GM21529 (cell line): Measurements from ENCODE around the gene CRLF2.
A peak's percentile ranks its signal among the peaks of the same experiment; 100 is the strongest.
"Not testable (repeated sequence)": the region's sequence is repeated elsewhere in the genome, so short reads cannot be mapped to it uniquely, and the experiment has no call there.

Source experiments
- ATAC-seq: cut with Tn5 transposase; IDR thresholded peaks from one replicate; pipeline ENCODE4 v1.9.1; 2021; ENCODE audit not compliant: unreplicated experiment

The CRLF2 gene

GRCh38 chrX:1170243-1170642 is 42.2 kb downstream of the CRLF2 start:
- ATAC-seq, result no peak

- ATAC-seq, result no peak
Observed at GRCh38 chrX:1169189-1169588, 43.3 kb downstream of the CRLF2 start.

DNA sequence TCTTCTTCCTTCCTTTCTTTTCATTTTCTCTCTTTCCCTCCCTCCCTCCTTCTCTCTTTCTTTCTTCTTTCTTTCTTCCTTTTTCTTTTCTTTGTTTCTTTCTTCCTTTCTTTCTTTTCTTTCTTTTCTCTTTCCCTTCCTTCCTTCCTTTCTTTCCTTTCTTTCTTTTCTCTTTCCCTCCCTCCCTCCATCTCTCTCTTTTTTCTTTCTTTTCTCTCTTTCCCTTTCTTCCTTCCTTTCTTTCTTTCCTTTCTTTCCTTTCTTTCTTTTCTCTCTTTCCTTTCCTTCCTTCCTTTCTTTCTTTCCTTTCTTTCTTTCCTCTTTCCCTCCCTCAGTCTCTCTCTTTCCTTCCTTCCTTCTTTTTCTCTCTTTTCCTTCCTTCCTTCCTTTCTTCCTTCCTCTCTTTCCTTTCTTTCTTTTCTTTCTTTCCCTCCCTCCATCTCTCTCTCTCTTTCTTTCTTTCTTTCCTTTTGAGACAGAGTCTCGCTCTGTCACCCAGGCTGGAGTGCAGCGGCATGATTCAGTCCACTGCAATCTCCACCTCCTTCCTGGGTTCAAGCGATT is 44.4 kb downstream of the CRLF2 start:
- ATAC-seq, result no peak

- no peak for ATAC-seq
Observed at GRCh38 chrX:1167466-1167865, 45.0 kb downstream of the CRLF2 start.

DNA sequence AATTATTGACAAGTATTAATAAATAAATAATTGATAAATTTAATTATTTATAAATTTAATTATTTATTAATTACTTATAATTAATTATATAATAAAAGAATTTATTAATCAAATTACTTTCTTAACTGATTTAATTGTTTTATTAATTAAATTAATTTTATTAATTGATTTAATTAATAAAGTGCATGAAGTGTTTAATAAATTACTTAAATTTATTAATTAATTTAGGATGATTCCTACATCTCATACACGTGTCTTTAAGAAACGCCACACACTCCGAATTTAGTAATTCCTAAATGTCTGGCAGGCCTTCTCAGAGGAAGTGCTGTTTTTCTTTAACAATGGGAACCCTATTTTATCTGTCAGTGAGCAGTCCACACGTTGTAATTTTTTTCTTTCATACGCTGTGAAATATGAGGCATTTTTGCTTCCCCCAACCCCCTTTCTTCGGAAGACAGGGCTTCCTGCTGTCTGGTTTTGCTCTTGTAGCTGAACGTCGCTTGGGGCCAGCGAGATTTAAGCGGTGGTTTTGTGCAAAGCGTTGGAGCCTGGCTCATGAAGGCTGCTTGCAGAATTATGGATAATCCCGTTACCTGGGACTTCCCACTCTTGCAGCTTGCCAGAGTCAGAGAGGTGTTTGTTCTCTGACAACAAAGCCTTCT is 46.8 kb downstream of the CRLF2 start:
- ATAC-seq, result no peak

- ATAC-seq, result peak; percentile 52
Observed at GRCh38 chrX:1164322-1165288, 47.8 kb downstream of the CRLF2 start.

- no peak for ATAC-seq
Observed at GRCh38 chrX:1163231-1163630, 49.2 kb downstream of the CRLF2 start.

DNA sequence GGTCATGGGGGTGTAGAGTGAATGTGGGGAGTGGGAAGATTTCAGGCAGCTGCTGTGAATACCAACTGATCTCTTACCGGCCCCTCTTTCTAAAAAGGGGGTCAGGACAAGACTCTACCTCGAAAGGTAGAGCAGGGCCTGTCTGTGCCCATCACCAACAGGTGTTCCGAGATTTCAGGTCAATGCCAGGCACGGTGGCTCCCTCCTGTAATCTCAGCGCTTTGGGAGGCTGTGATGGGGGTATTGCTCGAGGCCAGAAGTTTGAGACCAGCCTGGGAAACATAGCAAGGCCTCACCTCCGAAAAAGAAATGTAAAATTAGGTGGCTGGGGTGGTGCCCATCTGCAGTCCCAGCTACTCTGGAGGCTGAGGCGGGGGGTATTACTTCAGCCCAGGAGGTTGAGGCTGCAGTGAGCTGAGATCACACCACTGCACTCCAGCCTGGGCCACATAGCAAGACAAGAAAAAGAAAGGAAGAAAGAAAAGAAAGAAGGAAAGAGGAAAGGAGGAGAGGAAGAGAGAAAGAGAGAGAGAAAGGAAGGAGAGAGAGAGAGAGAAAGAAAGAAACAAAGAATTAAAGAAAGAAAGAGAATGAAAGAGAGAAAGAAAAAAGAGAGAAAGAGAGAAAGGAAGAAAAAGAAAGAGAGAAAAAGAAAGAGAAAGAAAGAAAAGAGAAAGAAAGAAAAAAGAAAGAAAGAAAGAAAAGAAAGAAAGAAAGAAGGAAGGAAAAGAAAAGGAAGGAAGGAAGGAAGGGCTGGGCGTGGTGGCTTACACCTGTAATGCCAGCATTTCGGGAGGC is 50.1 kb downstream of the CRLF2 start:
- no peak for ATAC-seq

- ATAC-seq, result no peak
Observed at GRCh38 chrX:1159548-1159947, 52.9 kb downstream of the CRLF2 start.

DNA sequence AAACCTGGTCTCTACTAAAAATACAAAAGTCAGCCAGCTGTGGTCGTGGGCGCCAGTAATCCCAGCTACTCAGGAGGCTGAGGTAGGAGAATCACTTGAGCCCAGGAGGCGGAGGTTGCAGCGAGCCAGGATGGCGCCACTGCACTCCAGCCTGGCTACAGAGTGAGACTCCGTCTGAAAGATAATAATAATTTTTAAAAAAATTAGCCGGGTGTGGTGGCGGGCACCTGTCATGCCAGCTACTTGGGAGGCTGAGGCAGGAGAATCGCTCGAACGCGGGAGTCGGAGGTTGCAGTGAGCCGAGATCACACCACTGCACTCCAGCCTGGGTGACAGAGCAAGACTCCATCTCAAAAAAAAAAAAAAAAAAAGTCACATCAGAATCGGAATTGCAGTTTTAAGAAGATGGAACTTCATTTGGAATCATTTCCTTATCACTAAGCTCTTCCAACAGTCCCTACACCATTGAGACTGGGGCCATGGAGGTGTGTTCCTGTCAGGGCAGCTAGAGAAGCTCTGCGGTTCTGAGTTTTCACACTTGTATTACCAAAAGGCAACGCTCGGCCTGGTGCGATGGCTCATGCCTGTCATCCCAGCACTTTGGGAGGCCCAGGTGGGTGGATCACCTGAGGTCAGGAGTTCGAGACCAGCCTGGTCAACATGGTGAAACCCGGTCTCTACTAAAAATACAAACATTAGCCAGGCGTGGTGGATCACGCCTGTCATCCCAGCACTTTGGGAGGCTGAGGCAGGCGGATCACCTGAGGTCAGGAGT is 55.6 kb downstream of the CRLF2 start:
- ATAC-seq, result not testable (repeated sequence)

GRCh38 chrX:1153940-1154339 is 58.5 kb downstream of the CRLF2 start:
- ATAC-seq, result no peak

- ATAC-seq, result no peak
Observed at GRCh38 chrX:1152090-1152489, 60.4 kb downstream of the CRLF2 start.

- ATAC-seq, result no peak
Observed at GRCh38 chrX:1151378-1152077, 60.9 kb downstream of the CRLF2 start.

GRCh38 chrX:1150569-1151347 is 61.7 kb downstream of the CRLF2 start:
- ATAC-seq, result no peak

DNA sequence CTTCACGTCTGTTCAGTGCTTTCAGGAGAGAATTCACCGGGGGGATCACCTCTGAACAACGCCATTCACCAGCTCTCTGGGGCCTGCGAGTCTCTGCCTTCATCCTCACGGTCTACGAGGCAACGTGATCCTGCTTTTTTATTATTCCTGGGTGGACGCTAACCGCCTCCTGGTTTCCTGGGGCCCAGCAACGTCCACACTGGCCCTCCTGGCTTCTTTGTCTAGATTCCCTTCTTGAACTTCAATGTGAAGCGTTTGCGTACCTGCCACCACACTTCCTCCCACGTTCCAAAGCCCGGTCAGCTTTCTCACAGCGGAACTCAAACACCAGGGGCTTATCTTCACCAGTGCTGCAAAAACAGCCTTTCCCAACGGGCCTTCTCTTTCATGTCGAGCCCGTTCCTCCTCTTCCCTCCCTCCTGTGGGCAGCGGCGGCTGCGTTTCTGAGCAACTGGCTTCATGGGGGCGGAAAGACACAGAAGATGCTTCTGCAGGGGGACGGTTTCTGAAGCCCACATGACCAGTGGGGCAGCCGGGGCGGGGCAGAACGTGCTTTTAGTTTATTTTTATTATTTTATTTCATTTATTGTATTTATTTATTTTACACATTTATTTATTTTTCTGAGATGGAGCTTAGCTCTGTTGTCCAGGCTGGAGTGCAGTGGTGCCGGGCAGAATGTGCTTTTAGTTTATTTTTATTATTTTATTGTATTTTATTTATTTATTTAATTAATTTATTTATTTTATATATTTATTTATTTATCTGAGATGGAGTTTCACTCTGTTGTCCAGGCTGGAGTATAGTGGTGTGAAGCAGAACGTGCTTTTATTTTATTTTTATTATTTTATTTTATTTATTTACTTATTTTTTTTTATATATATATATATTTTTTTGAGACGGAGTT is 64.6 kb downstream of the CRLF2 start:
- no peak for ATAC-seq

DNA sequence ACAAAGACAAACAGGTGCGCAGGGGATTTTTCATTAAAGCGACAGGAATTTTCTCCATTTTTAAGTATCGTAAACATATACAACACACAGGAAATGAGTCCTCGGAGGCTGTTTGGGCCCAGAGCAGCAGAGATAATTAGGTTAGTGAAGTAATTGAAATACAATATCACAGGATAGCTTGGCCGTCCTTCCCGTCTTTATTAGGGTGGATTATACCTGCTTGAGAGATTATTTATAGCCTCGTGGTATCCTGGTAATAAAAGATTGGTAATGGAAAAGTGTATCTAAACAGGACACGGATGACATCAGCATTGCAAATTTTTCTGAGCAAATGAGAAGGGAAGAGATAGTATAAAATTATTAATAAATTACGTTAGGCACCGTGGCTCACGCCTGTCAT is 68.2 kb downstream of the CRLF2 start:
- ATAC-seq, result no peak
